ENCODE data around the gene SPTBN1. TPM values are rescaled to one million over a fixed set of nuclear protein-coding genes. Genes with fewer than 3 reads are reported as not detected.

Gene SPTBN1
- total and polyA plus RNA-seq, 2 of the 13 experiments (the other 11 are each of a cell fraction or from before 2014, with no cell fraction given) = 123 to 299 TPM

- TF ChIP-seq POGK (CRISPR knock-in tag; conservative IDR thresholded peaks at IDR 0.05) (no peak), SOX6 (IDR thresholded peaks at IDR 0.05) (no peak), SOX6 (CRISPR knock-in tag; IDR thresholded peaks at IDR 0.05) (peak; percentile 69), ZNF576 (CRISPR knock-in tag; IDR thresholded peaks at IDR 0.05) (0 out of 2 replicates have a peak, but pooled peaks have one; percentile 33), ZSCAN9 (CRISPR knock-in tag; IDR thresholded peaks at IDR 0.05; ENCODE audit: borderline replicate concordance) (no peak; the same call in 1 of the 2 replicates), THAP8 (CRISPR knock-in tag; IDR thresholded peaks at IDR 0.05; ENCODE audit: borderline replicate concordance) (no peak), SRY (CRISPR knock-in tag; IDR thresholded peaks at IDR 0.05) (peak; percentile 28; the same call in 1 of the 2 replicates), ZNF234 (CRISPR knock-in tag; conservative IDR thresholded peaks at IDR 0.05) (no peak), NCOA5 (CRISPR knock-in tag; IDR thresholded peaks at IDR 0.05) (no peak), TEAD2 (CRISPR knock-in tag; IDR thresholded peaks at IDR 0.05) (no peak), JUND (CRISPR knock-in tag; IDR thresholded peaks at IDR 0.05) (peak; percentile 48; the same call in 1 of the 2 replicates), ZBTB33 (CRISPR knock-in tag; IDR thresholded peaks at IDR 0.05) (0 out of 2 replicates have a peak, but pooled peaks have one; percentile 25), ZBTB43 (CRISPR knock-in tag; conservative IDR thresholded peaks at IDR 0.05) (0 out of 2 replicates have a peak, but pooled peaks have one; percentile 27), ZBTB10 (CRISPR knock-in tag; IDR thresholded peaks at IDR 0.05; ENCODE audit: borderline replicate concordance) (no peak), TP53 (CRISPR knock-in tag; conservative IDR thresholded peaks at IDR 0.05) (no peak), DRAP1 (CRISPR knock-in tag; IDR thresholded peaks at IDR 0.05) (peak; percentile 75)
These were observed 102.3 kb downstream of the SPTBN1 start (continued) for GRCh38 chr2:54558188-54559005.
